Type B pancreatic cell (in vitro differentiated cells): Measurements from ENCODE around the gene GHR. TPM values are rescaled to one million over a fixed set of nuclear protein-coding genes. Genes with fewer than 3 reads are reported as not detected.

Source experiments
- DNase-seq: peaks from one replicate; pipeline ENCODE4 v3.0.0; 2021; ENCODE audit warnings: mixed read lengths; ENCODE audit not compliant: unreplicated experiment; ENCODE audit errors: extremely low spot score
- H3K27ac Mint-ChIP-seq: 2 replicates; pipeline ENCODE4 v1.8.0; 2021; ENCODE audit warnings: mild to moderate bottlenecking, mixed read lengths
- H3K27me3 Mint-ChIP-seq: 2 replicates; pipeline ENCODE4 v1.8.0; 2021; ENCODE audit warnings: mixed read lengths
- H3K36me3 Mint-ChIP-seq: 2 replicates; pipeline ENCODE4 v1.8.0; 2021; ENCODE audit warnings: mixed read lengths
- H3K4me1 Mint-ChIP-seq: one replicate; pipeline ENCODE4 v1.8.0; 2021; ENCODE audit warnings: mixed read lengths; ENCODE audit not compliant: unreplicated experiment
- H3K4me3 Mint-ChIP-seq: 2 replicates; pipeline ENCODE4 v1.8.0; 2021; ENCODE audit warnings: mild to moderate bottlenecking, mixed read lengths
- H3K9me3 Mint-ChIP-seq: 2 replicates; pipeline ENCODE4 v1.8.0; 2021; ENCODE audit warnings: mixed read lengths
- CTCF ChIP-seq: fragments of 200-600 bp; sonication (generic); conservative IDR thresholded peaks from 2 replicates; pipeline ENCODE4 v1.5.0; 2021; ENCODE audit warnings: antibody characterized with exemption, mild to moderate bottlenecking
- total RNA-seq: library from RNA; stranded (reverse); gene quantifications from 2 replicates; pipeline ENCODE4 v1.2.1, GENCODE V29; 2021; ENCODE audit warnings: low replicate concordance

Gene GHR
- total RNA-seq, 1 donor from 2014 or later, result 2.6 TPM

DNA sequence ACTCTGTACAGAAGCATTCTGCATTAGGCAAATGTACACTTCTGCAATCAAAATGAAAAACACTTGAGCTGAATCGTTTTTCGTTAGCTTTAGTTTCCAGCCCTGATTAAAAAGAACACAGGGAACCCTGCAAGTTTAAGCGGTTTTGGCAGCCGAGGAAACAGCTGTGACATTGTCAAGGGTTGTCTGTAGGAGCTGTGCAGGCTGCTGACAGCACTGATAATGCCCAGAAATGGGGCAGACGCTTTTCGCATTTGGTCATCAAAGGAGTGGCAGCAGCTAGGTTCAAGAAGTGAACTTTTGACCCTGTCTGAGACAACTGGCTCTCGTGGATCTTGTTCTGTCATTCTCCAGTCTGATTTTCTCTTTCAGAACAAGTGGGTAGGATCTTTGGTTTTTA is 167.8 kb downstream of the GHR start:
- peak overlapping the region; percentile 67 for H3K27ac Mint-ChIP-seq

DNA sequence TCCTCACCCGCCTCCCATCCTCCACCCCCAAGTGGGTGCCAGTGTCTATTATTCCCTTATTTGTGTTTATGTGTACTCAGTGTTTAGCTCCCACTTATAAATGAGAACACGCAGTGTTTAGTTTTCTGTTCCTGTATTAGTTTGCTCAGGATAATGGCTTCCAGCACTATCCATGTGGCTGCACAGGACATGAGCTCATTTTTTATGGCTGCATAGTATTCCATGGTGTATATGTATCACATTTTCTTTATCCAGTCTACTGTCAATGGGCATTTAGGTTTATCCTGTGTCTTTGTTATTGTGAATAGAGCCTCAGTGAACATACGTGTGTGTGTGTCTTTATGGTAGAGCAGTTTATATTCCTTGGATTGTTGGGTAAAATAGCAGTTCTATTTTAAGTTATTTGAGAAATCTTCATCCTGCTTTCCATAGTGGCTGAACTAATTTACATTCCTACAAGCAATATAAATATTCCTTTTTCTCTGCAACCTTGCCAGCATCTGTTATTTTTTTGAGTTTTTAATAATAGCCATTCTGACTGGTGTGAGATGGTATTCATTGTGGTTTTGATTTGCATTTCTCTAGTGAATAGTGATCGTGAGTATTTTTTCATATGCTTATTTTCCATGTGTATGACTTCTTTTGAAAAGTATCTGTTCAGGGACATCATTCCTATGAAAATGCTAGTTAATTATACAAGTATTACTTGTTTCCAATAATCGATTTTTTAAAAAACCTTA is 169.3 kb downstream of the GHR start:
- TF ChIP-seq CTCF, result no peak
- no peaks in the 10 kb centered on the region for H3K27me3 Mint-ChIP-seq
- no peaks in the 10 kb centered on the region for H3K36me3 Mint-ChIP-seq
- no peak overlapping the region for H3K27ac Mint-ChIP-seq
- H3K9me3 Mint-ChIP-seq, result no peaks in the 10 kb centered on the region
- peaks cover 16% of the 10 kb centered on the region for H3K4me1 Mint-ChIP-seq
- no peak overlapping the region for H3K4me3 Mint-ChIP-seq
- DNase-seq, result no peak

More for the DNA sequence above, 167.8 kb downstream of the GHR start:
- H3K4me1 Mint-ChIP-seq, result peaks cover 27% of the 10 kb centered on the region
- no peaks in the 10 kb centered on the region for H3K27me3 Mint-ChIP-seq
- H3K36me3 Mint-ChIP-seq, result no peaks in the 10 kb centered on the region
- no peak for TF ChIP-seq CTCF
- no peak for DNase-seq
- peak overlapping the region; percentile 34 for H3K4me3 Mint-ChIP-seq
- H3K9me3 Mint-ChIP-seq, result no peaks in the 10 kb centered on the region

DNA sequence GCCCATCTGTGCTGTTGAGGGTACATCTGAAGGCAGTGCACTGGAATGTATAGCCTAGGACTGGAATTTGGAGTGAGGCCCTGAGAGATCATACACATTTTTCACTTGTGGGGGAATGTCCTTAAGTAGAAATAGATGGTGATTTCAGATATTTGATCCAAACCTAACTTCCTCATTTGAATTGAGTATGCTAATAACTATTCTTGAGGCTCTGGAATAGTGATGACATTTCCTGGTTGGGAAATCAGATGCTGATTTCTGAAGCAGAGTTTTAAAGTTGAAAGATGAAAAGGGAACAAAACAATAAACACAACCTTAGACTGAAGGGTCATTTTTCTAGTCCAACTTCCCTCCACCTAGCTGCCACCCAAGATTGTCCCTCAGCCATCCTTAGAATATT is 170.4 kb downstream of the GHR start:
- H3K27ac Mint-ChIP-seq, result no peak overlapping the region
- no peaks in the 10 kb centered on the region for H3K36me3 Mint-ChIP-seq
- no peak for TF ChIP-seq CTCF
- no peaks in the 10 kb centered on the region for H3K9me3 Mint-ChIP-seq
- H3K27me3 Mint-ChIP-seq, result no peaks in the 10 kb centered on the region
- DNase-seq, result no peak
- H3K4me3 Mint-ChIP-seq, result no peak overlapping the region
- H3K4me1 Mint-ChIP-seq, result peaks cover 15% of the 10 kb centered on the region

GRCh38 chr5:42595597-42595996 is 172.4 kb downstream of the GHR start:
- no peaks in the 10 kb centered on the region for H3K9me3 Mint-ChIP-seq
- no peak overlapping the region for H3K4me3 Mint-ChIP-seq
- H3K4me1 Mint-ChIP-seq, result peaks cover 10% of the 10 kb centered on the region
- DNase-seq, result no peak
- TF ChIP-seq CTCF, result no peak
- no peaks in the 10 kb centered on the region for H3K36me3 Mint-ChIP-seq
- peak overlapping the region; percentile 4 for H3K27ac Mint-ChIP-seq
- no peaks in the 10 kb centered on the region for H3K27me3 Mint-ChIP-seq

DNA sequence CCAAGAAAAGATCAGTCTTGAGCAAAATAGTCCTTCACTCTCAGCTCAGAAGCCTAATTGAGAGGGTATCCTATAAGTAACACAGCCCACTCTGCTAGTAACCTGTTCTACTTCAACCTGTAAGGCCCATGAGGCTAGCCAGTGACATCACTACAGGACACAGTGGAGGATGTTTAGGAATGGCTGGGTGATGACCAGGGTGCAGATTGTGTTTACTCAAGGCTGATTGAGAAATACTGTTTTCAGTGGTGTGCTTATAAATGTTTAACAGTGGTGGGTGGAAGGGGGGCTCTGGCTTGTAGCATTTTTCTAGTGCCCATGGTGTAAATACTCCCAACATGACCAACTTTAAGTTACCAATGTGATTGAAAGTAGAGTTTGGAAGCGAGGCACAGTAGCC is 173.6 kb downstream of the GHR start:
- Mint-ChIP-seq H3K36me3 (no peaks in the 10 kb centered on the region), H3K27me3 (no peaks in the 10 kb centered on the region), H3K9me3 (no peaks in the 10 kb centered on the region), H3K27ac (no peak overlapping the region), H3K4me1 (no peaks in the 10 kb centered on the region), H3K4me3 (no peak overlapping the region)
- no peak for DNase-seq
- TF ChIP-seq CTCF, result no peak
